GM19455 (cell line): ENCODE results near the gene NEURL4.
A peak's percentile ranks its signal among the peaks of the same experiment; 100 is the strongest.

Experiments used
- ATAC-seq: cut with Tn5 transposase; IDR thresholded peaks from one replicate; pipeline ENCODE4 v1.9.1; 2021; ENCODE audit not compliant: unreplicated experiment

Gene NEURL4

GRCh38 chr17:7306911-7307685 lies 22.0 kb downstream of the NEURL4 start, which contains the start of gene EIF5A:
Gene EIF5A (plus strand): TSS chr17:7307628. CDS start chr17:7309636, 2,008 bp downstream.
- ATAC-seq: peak; percentile 61

- ATAC-seq: no peak
Observed at GRCh38 chr17:7304179-7304578, 25.0 kb downstream of the NEURL4 start.

DNA sequence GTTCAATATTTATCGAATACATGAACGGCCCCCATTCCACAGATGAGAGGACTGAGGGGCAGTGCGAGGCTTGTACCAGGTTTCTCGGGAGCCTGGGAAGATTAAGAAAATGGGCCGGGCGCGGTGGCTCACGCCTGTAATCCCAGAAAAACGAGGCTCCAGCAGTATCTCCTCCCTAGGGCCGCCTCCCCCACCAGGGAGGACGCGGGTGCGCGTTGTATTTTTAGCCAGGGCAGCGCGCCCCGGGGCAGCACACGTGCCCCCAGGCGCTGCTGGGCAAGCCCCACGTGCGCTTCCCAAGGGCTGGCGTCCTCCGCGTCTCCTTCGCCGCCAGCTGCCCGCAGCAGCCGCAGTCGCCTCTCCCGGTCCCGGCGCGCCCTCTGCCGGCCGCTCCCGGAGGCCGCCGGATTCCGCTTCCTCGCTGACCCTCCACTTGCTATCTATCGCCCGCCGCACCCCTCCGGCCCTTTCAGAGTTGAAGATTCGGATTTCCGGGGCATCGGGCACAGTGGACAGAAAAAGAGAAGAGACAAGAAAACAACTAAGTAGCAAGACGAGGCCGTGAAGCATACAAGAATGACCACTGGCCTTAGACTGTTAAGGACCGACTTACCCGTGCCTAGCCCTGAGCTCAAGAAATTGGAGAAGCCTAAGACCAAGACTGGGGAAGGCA lies 32.8 kb downstream of the NEURL4 start:
- ATAC-seq: no peak

DNA sequence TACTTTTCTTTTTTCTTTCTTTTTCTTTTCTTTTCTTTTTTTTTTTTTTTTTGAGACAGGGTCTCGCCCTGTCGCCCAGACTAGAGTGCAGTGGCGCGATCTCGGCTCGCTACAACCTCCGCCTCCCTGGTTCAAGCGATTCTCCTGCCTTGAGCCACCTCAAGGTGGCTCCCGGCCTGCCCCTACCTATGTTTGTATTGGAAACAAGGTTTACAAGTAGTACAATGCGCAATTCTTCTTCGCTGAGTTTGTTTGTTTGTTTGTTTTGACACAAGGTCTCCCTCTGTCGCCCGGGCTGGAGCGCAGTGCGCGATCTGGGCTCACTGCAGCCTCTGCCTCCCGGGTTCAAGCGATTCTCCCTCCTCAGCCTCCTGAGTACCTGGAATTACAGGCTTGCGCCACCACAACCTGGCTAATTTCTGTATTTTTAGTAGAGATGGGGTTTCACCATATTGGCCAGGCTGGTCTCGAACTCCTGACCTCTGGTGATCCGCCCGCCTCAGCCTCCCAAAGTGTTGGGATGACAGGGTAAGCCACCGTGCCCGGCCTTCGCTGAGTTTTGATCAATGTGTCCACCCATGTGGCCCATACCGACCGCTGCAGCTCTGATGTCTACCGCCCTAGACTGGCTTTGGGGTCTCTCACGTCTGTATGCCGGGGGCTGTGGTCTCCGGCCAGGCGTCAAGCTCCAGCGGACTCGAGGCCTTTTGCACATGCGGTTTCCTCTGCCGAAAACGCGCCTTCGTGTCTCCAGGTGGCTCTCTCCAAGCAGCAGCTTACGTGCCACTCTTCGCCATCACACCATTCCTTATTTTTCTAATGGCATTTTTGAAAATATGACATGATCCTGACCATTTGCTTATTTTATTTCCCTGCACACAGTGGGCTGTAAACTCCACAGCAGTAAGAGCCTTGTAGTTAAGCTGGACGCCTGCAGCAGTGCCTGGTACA lies 33.6 kb downstream of the NEURL4 start:
- ATAC-seq: no peak

GRCh38 chr17:7294614-7295153 lies 34.5 kb downstream of the NEURL4 start, which contains the start of gene YBX2:
Gene YBX2 (minus strand): TSS chr17:7294639. CDS start chr17:7294500, 139 bp downstream.
- ATAC-seq: no peak

- no peak for ATAC-seq
Observed at GRCh38 chr17:7293816-7294613, 35.1 kb downstream of the NEURL4 start.

- ATAC-seq: no peak
Observed at GRCh38 chr17:7293159-7293558, 36.0 kb downstream of the NEURL4 start.

- no peak for ATAC-seq
Observed at GRCh38 chr17:7292729-7293128, 36.4 kb downstream of the NEURL4 start.

DNA sequence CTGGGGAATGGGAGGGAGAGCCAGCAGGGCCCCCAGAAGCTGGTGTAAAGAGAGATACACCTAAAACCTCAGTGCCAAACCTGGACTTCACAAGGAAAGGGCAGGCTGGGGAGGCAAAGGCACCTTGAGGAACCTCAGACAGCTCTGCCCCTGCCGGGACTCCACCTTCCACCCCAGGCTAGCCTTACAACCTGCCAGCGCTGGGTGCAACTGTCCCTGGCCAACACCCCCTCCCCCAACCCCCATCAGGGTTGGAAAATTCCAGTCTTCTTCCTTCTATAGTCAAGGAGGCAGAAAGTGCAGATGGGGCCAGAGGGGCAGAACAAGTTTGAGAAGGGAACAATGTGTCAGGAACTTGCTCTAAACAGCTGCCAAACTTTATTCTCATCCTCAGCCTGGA lies 36.9 kb downstream of the NEURL4 start:
- ATAC-seq: no peak

DNA sequence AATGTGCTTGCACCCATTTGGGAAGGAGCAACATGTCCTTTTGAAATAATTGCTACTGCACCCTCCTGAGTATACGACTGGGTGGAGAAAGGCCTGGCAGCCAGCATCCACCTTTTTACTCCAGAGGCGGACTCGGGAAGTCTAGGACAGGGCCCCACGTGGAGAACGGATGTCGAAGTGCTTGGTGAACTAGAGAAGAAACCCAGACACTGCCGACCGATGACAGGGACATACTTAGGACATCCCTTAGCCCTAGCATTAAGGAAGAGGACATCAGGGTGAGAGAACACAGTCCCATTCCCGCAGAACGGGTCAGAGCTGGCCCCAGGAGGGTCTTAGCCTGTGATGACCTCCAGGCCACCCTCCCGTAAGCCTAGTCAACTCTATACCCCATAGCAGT lies 38.5 kb downstream of the NEURL4 start:
- ATAC-seq: no peak

DNA sequence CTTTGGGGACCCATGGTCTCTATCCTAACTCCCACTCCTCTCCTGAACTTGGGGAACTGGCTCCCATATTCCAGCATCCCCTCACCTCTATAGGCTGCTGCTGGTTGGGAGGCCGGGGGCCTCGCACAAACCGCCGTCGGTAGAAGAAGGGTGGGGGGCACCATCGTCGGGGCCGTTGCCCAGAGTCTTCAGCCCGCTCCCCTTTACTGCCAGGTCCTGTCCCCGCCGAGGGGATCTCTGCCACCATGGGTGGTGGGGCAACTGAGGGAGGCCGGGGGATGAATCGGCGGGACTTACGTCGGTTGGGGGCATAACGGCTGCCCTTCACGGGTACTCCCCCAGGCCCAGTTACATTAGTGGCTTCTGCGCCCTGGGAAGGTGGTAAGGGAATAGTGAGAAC lies 39.0 kb downstream of the NEURL4 start:
- ATAC-seq: no peak

DNA sequence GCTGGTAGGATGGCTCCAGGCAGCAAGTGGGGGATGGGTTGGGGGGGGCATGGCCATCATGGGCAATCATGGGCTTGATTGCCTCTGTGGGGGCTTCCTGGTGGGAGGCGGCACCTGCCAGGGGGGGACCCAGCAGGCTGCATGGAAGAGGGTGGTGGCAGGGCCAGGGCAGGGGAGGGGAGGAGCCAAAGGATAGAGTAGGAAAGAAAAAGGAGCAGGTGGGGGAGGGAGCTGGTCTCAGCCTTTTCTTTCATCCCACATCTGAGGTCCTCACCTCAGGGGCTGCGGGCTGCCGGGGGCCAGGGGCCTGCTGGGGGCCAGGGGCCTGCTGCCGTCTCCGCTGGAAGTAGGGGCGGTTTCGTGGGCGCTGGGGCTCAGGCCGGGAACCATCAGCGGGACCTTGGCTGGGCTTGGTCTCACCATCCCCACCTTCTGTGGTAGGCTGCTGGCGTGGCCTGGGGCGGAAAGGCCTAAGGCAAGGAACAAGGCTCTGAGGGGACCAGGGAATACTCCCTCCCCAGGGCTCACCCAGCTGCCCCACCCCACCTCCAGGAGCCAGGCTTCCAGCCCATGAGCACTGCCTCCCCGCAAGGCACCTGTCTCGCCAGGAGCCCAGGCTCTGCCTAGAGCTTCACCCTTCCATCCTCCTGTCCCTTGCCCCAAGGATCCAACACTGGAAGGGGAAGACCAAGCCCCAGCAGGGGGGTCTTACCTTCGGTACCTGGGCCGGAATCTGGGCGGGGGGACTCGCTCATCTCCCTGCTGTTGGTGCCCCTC lies 39.7 kb downstream of the NEURL4 start:
- no peak for ATAC-seq

DNA sequence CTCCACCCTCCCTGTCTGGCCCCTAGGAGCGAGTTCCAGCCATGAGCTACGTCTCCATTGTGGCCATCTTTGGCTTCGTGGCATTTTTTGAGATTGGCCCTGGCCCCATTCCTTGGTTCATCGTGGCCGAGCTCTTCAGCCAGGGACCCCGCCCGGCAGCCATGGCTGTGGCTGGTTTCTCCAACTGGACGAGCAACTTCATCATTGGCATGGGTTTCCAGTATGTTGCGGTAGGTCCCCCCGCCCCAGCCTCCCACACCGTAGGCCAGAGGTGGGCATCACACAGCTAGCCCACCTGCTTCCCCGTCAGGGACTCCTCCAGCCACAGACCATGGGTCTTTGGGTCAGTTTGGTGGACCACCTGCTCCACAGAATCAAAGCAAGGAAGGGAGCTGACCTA lies 43.5 kb downstream of the NEURL4 start:
- no peak for ATAC-seq

GRCh38 chr17:7284911-7285310 lies 44.2 kb downstream of the NEURL4 start:
- no peak for ATAC-seq

DNA sequence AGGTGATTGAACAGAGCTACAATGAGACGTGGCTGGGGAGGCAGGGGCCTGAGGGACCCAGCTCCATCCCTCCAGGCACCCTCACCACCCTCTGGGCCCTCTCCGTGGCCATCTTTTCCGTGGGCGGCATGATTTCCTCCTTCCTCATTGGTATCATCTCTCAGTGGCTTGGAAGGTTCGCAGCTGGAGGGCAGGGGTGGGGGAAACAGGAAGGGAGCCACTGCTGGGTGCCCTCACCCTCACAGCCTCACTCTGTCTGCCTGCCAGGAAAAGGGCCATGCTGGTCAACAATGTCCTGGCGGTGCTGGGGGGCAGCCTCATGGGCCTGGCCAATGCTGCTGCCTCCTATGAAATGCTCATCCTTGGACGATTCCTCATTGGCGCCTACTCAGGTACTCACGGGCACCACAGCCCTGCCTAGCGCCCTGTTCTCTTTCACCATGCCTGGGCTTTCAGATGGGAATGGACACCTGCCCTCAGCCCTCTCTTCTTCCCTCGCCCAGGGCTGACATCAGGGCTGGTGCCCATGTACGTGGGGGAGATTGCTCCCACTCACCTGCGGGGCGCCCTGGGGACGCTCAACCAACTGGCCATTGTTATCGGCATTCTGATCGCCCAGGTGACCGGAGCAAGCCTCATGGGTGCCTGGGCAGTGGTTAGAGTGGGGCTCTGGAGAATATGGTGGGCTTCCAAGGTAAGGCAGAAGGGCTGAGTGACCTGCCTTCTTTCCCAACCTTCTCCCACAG lies 45.5 kb downstream of the NEURL4 start:
- ATAC-seq: no peak

- no peak for ATAC-seq
Observed at GRCh38 chr17:7282752-7283321, 46.3 kb downstream of the NEURL4 start.

- no peak for ATAC-seq
Observed at GRCh38 chr17:7281953-7282751, 47.0 kb downstream of the NEURL4 start.
